GM21786 (cell line): ENCODE measurements around the gene SHCBP1L.

Source experiments
- ATAC-seq: cut with Tn5 transposase; IDR thresholded peaks from one replicate; pipeline ENCODE4 v1.9.1; 2021; ENCODE audit not compliant: unreplicated experiment

Gene SHCBP1L

GRCh38 chr1:182952677-182953444 is at the start of gene SHCBP1L:
SHCBP1L (minus strand) TSS chr1:182953166; CDS start chr1:182953133, 33 bp downstream.
- ATAC-seq, result no peak

- no peak for ATAC-seq
Observed at GRCh38 chr1:183002267-183002666, 49.3 kb upstream of the SHCBP1L start.

- ATAC-seq, result no peak
Observed at GRCh38 chr1:183000167-183000962, 47.4 kb upstream of the SHCBP1L start.

GRCh38 chr1:182998482-182998881 is 45.5 kb upstream of the SHCBP1L start:
- ATAC-seq, result no peak

- ATAC-seq, result no peak
Observed at GRCh38 chr1:182996816-182997215, 43.9 kb upstream of the SHCBP1L start.

GRCh38 chr1:182995894-182996293 is 42.9 kb upstream of the SHCBP1L start:
- ATAC-seq, result no peak

- no peak for ATAC-seq
Observed at GRCh38 chr1:182993746-182994145, 40.8 kb upstream of the SHCBP1L start.

GRCh38 chr1:182990413-182991144 is 37.6 kb upstream of the SHCBP1L start:
- no peak for ATAC-seq

- no peak for ATAC-seq
Observed at GRCh38 chr1:182985876-182986275, 32.9 kb upstream of the SHCBP1L start.

GRCh38 chr1:182984621-182985020 is 31.7 kb upstream of the SHCBP1L start:
- ATAC-seq, result no peak

- ATAC-seq, result no peak
Observed at GRCh38 chr1:182984138-182984537, 31.2 kb upstream of the SHCBP1L start.

GRCh38 chr1:182978151-182978853 is 25.3 kb upstream of the SHCBP1L start:
- no peak for ATAC-seq

- ATAC-seq, result no peak
Observed at GRCh38 chr1:182977480-182977879, 24.5 kb upstream of the SHCBP1L start.

GRCh38 chr1:182974506-182975191 is 21.7 kb upstream of the SHCBP1L start:
- ATAC-seq, result no peak

- no peak for ATAC-seq
Observed at GRCh38 chr1:182972829-182973228, 19.9 kb upstream of the SHCBP1L start.

GRCh38 chr1:182972231-182972630 is 19.3 kb upstream of the SHCBP1L start:
- ATAC-seq, result no peak

- ATAC-seq, result no peak
Observed at GRCh38 chr1:182971219-182971618, 18.3 kb upstream of the SHCBP1L start.

- no peak for ATAC-seq
Observed at GRCh38 chr1:182968836-182969734, 16.1 kb upstream of the SHCBP1L start.

GRCh38 chr1:182968151-182968741 is 15.3 kb upstream of the SHCBP1L start:
- no peak for ATAC-seq
